ENCODE measurements around the gene QSOX2.

QSOX2 gene

GRCh38 chr9:136245219-136246150, at the start of gene QSOX2:
TSS of gene QSOX2 (minus strand) at chr9:136245812. CDS start at chr9:136245803, 9 bp downstream.
- peak; percentile 70 for DNase-seq (ENCODE audit: low read depth)
- H3K4me3 ChIP-seq (ENCODE audit: control insufficient read depth, low read depth, low read length): peak within 1 kb of the TSS; percentile 74
- TF ChIP-seq CTCF (conservative IDR thresholded peaks at IDR 0.05; ENCODE audit: control insufficient read depth, insufficient read depth, low read depth, low read length): no peak

- no peak for DNase-seq (ENCODE audit: low read depth)
- no peak overlapping the region for H3K4me3 ChIP-seq (ENCODE audit: control insufficient read depth, low read depth, low read length)
- TF ChIP-seq CTCF (conservative IDR thresholded peaks at IDR 0.05; ENCODE audit: control insufficient read depth, insufficient read depth, low read depth, low read length): no peak
Observed at GRCh38 chr9:136295055-136295454, 49.4 kb upstream of the QSOX2 start.

GRCh38 chr9:136294437-136294836, 48.8 kb upstream of the QSOX2 start:
- no peak for TF ChIP-seq CTCF (conservative IDR thresholded peaks at IDR 0.05; ENCODE audit: control insufficient read depth, insufficient read depth, low read depth, low read length)
- H3K4me3 ChIP-seq (ENCODE audit: control insufficient read depth, low read depth, low read length): no peak overlapping the region
- DNase-seq (ENCODE audit: low read depth): no peak

GRCh38 chr9:136293476-136294077, 48.0 kb upstream of the QSOX2 start:
- TF ChIP-seq CTCF (conservative IDR thresholded peaks at IDR 0.05; ENCODE audit: control insufficient read depth, insufficient read depth, low read depth, low read length): no peak
- no peak overlapping the region for H3K4me3 ChIP-seq (ENCODE audit: control insufficient read depth, low read depth, low read length)
- no peak for DNase-seq (ENCODE audit: low read depth)

- TF ChIP-seq CTCF (conservative IDR thresholded peaks at IDR 0.05; ENCODE audit: control insufficient read depth, insufficient read depth, low read depth, low read length): no peak
- DNase-seq (ENCODE audit: low read depth): no peak
- H3K4me3 ChIP-seq (ENCODE audit: control insufficient read depth, low read depth, low read length): no peak overlapping the region
Observed at GRCh38 chr9:136292591-136293448, 47.2 kb upstream of the QSOX2 start.

GRCh38 chr9:136292026-136292538, 46.5 kb upstream of the QSOX2 start:
- no peak overlapping the region for H3K4me3 ChIP-seq (ENCODE audit: control insufficient read depth, low read depth, low read length)
- no peak for TF ChIP-seq CTCF (conservative IDR thresholded peaks at IDR 0.05; ENCODE audit: control insufficient read depth, insufficient read depth, low read depth, low read length)
- no peak for DNase-seq (ENCODE audit: low read depth)
